Erythroblast (primary cell): Measurements from ENCODE around the gene POLL.

ENCODE experiments used
- GATA1 ChIP-seq: IDR thresholded peaks from 2 replicates; pipeline ENCODE4 v1.6.1; 2011; ENCODE audit warnings: low read depth, mild to moderate bottlenecking, control low read depth, low read length, moderate library complexity
- POLR2A ChIP-seq: IDR thresholded peaks from 2 replicates; pipeline ENCODE4 v1.6.1; 2011; ENCODE audit warnings: mild to moderate bottlenecking, low read length

DNA sequence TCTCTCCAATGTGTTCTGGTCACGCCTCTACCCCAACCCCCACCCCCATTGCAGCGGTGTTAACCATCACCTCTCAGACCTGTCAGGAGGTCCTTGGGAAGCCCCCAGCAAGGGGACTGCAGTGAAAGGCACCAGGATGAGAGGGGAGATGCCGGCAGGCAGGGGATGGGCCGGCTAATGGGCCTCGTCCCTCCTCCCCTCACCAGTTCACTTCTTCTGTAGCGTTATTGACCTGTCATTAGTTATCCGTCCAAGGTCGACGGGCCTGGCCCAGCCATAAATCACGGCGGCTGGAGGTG, 18.8 kb downstream of the POLL start:
- TF ChIP-seq POLR2A (no peak), GATA1 (no peak)
